ENCODE measurements around the gene COQ5. TPM values are rescaled to one million over a fixed set of nuclear protein-coding genes. Genes with fewer than 3 reads are reported as not detected.

COQ5 gene
- total and polyA plus RNA-seq, 2 experiments from 2014 or later, result 30.7 to 32.6 TPM

GRCh38 chr12:120562906-120563305 is 33.9 kb upstream of the COQ5 start:
- H3K4me1 Mint-ChIP-seq, result no peaks in the 10 kb centered on the region
- Histone ChIP-seq H3K4me2 (no peak overlapping the region), H3K9me2 (ENCODE audit: insufficient read depth) (no peaks in the 10 kb centered on the region), H4K20me1 (replicated peaks; ENCODE audit: insufficient read depth) (peaks cover 43% of the 10 kb centered on the region), H3K27me3 (ENCODE audit: insufficient read depth) (no peaks in the 10 kb centered on the region), H3K4me1 (ENCODE audit: insufficient read depth) (no peaks in the 10 kb centered on the region), H3F3A (replicated peaks; ENCODE audit: low read depth) (no peaks in the 10 kb centered on the region), H3K79me2 (replicated peaks; ENCODE audit: insufficient read depth) (no peaks in the 10 kb centered on the region; the same call in 1 of the 2 replicates), H3K27ac (ENCODE audit: low read depth) (no peak overlapping the region), H3K4me3 (no peak overlapping the region), H2AFZ (no peak overlapping the region), H3K36me3 (ENCODE audit: insufficient read depth) (peaks cover 48% of the 10 kb centered on the region)
- H3K27me3 Mint-ChIP-seq (ENCODE audit: insufficient read depth, low read depth, poor library complexity), result peaks cover 10% of the 10 kb centered on the region
- H3K36me3 Mint-ChIP-seq (ENCODE audit: low read depth), result peaks cover 83% of the 10 kb centered on the region
- no peaks in the 10 kb centered on the region for H3K9me3 Mint-ChIP-seq
- H3K4me3 Mint-ChIP-seq, result no peak overlapping the region
- H3K27ac Mint-ChIP-seq, result no peak overlapping the region
- ATAC-seq (no peak), DNase-seq (ENCODE audit: low spot score) (no peak)
- TF ChIP-seq REST (IDR thresholded peaks at IDR 0.05; ENCODE audit: unreplicated experiment) (no peak), EZH2phosphoT487 (IDR thresholded peaks at IDR 0.05; ENCODE audit: unreplicated experiment) (no peak), ZNF114 (CRISPR knock-in tag; IDR thresholded peaks at IDR 0.05) (no peak), ZNF331 (CRISPR knock-in tag; IDR thresholded peaks at IDR 0.05; ENCODE audit: low read depth) (no peak), STAT1 (IDR thresholded peaks at IDR 0.05; ENCODE audit: unreplicated experiment) (no peak), CREB1 (CRISPR knock-in tag; IDR thresholded peaks at IDR 0.05; ENCODE audit: low read depth) (no peak), JUNB (IDR thresholded peaks at IDR 0.05; ENCODE audit: unreplicated experiment) (no peak), POLR2AphosphoS5 (IDR thresholded peaks at IDR 0.05; ENCODE audit: low read depth) (no peak), EZH2 (IDR thresholded peaks at IDR 0.05; ENCODE audit: low read depth, unreplicated experiment) (no peak), NANOG (IDR thresholded peaks at IDR 0.05; ENCODE audit: borderline replicate concordance) (no peak)
- TF ChIP-seq, protein P1, sequence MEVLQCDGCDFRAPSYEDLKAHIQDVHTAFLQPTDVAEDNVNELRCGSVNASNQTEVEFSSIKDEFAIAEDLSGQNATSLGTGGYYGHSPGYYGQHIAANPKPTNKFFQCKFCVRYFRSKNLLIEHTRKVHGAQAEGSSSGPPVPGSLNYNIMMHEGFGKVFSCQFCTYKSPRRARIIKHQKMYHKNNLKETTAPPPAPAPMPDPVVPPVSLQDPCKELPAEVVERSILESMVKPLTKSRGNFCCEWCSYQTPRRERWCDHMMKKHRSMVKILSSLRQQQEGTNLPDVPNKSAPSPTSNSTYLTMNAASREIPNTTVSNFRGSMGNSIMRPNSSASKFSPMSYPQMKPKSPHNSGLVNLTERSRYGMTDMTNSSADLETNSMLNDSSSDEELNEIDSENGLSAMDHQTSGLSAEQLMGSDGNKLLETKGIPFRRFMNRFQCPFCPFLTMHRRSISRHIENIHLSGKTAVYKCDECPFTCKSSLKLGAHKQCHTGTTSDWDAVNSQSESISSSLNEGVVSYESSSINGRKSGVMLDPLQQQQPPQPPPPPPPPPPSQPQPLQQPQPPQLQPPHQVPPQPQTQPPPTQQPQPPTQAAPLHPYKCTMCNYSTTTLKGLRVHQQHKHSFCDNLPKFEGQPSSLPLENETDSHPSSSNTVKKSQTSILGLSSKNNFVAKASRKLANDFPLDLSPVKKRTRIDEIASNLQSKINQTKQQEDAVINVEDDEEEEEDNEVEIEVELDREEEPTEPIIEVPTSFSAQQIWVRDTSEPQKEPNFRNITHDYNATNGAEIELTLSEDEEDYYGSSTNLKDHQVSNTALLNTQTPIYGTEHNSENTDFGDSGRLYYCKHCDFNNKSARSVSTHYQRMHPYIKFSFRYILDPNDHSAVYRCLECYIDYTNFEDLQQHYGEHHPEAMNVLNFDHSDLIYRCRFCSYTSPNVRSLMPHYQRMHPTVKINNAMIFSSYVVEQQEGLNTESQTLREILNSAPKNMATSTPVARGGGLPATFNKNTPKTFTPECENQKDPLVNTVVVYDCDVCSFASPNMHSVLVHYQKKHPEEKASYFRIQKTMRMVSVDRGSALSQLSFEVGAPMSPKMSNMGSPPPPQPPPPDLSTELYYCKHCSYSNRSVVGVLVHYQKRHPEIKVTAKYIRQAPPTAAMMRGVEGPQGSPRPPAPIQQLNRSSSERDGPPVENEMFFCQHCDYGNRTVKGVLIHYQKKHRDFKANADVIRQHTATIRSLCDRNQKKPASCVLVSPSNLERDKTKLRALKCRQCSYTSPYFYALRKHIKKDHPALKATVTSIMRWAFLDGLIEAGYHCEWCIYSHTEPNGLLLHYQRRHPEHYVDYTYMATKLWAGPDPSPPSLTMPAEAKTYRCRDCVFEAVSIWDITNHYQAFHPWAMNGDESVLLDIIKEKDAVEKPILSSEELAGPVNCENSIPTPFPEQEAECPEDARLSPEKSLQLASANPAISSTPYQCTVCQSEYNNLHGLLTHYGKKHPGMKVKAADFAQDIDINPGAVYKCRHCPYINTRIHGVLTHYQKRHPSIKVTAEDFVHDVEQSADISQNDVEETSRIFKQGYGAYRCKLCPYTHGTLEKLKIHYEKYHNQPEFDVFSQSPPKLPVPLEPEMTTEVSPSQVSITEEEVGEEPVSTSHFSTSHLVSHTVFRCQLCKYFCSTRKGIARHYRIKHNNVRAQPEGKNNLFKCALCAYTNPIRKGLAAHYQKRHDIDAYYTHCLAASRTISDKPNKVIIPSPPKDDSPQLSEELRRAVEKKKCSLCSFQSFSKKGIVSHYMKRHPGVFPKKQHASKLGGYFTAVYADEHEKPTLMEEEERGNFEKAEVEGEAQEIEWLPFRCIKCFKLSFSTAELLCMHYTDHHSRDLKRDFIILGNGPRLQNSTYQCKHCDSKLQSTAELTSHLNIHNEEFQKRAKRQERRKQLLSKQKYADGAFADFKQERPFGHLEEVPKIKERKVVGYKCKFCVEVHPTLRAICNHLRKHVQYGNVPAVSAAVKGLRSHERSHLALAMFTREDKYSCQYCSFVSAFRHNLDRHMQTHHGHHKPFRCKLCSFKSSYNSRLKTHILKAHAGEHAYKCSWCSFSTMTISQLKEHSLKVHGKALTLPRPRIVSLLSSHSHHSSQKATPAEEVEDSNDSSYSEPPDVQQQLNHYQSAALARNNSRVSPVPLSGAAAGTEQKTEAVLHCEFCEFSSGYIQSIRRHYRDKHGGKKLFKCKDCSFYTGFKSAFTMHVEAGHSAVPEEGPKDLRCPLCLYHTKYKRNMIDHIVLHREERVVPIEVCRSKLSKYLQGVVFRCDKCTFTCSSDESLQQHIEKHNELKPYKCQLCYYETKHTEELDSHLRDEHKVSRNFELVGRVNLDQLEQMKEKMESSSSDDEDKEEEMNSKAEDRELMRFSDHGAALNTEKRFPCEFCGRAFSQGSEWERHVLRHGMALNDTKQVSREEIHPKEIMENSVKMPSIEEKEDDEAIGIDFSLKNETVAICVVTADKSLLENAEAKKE (CRISPR knock-in tag; IDR thresholded peaks at IDR 0.05), result no peak
- TF ChIP-seq, protein P2, sequence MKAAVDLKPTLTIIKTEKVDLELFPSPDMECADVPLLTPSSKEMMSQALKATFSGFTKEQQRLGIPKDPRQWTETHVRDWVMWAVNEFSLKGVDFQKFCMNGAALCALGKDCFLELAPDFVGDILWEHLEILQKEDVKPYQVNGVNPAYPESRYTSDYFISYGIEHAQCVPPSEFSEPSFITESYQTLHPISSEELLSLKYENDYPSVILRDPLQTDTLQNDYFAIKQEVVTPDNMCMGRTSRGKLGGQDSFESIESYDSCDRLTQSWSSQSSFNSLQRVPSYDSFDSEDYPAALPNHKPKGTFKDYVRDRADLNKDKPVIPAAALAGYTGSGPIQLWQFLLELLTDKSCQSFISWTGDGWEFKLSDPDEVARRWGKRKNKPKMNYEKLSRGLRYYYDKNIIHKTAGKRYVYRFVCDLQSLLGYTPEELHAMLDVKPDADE (IDR thresholded peaks at IDR 0.05), result no peak
- TF ChIP-seq, protein P3, sequence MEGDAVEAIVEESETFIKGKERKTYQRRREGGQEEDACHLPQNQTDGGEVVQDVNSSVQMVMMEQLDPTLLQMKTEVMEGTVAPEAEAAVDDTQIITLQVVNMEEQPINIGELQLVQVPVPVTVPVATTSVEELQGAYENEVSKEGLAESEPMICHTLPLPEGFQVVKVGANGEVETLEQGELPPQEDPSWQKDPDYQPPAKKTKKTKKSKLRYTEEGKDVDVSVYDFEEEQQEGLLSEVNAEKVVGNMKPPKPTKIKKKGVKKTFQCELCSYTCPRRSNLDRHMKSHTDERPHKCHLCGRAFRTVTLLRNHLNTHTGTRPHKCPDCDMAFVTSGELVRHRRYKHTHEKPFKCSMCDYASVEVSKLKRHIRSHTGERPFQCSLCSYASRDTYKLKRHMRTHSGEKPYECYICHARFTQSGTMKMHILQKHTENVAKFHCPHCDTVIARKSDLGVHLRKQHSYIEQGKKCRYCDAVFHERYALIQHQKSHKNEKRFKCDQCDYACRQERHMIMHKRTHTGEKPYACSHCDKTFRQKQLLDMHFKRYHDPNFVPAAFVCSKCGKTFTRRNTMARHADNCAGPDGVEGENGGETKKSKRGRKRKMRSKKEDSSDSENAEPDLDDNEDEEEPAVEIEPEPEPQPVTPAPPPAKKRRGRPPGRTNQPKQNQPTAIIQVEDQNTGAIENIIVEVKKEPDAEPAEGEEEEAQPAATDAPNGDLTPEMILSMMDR (conservative IDR thresholded peaks at IDR 0.05; ENCODE audit: low read depth in 2 of 2), result no peak

Measured in GM23338 (cell line).